B cell (primary cell): ENCODE results near the gene SNAPIN. TPM values are rescaled to one million over a fixed set of nuclear protein-coding genes. Genes with fewer than 3 reads are reported as not detected.
A peak's percentile ranks its signal among the peaks of the same experiment; 100 is the strongest.

ENCODE experiments used
- ATAC-seq: fragments of 200-7000 bp; cut with Tn5 transposase; one replicate; pipeline ENCODE4 v1.10.0; 2021; ENCODE audit warnings: low read depth, mild to moderate bottlenecking, moderate number of reproducible peaks, moderate library complexity
- CTCF ChIA-PET: fragments of 350-600 bp; sonication (Branson Sonifier 250); formaldehyde crosslinking; loops from one replicate; lab custom pipeline; 2021; ENCODE audit warnings: antibody characterized with exemption, inconsistent platforms; lab: Charles Lee
- POLR2A ChIA-PET: fragments of 350-600 bp; sonication (Branson Sonifier 250); formaldehyde crosslinking; loops from one replicate; lab custom pipeline; 2021; ENCODE audit warnings: antibody characterized with exemption; lab: Charles Lee
- DNase-seq: peaks from one replicate; pipeline ENCODE4 v3.0.0; 2013
- H2AFZ ChIP-seq: 2 replicates; pipeline ENCODE4 v1.6.1; 2012; ENCODE audit warnings: mild to moderate bottlenecking, low read depth, low read length; ENCODE audit not compliant: insufficient read depth, poor library complexity, severe bottlenecking
- H3K27ac ChIP-seq, 2 donors: 1 replicate in 1 of 2; 2 replicates in 1 of 2; pipeline ENCODE4 v1.5.1; 2012 to 2013; ENCODE audit warnings: low read length in 2 of 2, mild to moderate bottlenecking in 2 of 2, moderate library complexity in 1 of 2
- H3K27me3 ChIP-seq, 4 experiments: fragments of 200-600 bp in 1 of 4; sonication (generic) in 1 of 4; replicated peaks in 1 of 4; 1 replicate in 2 of 4; 2 replicates in 2 of 4; pipeline versions ENCODE4 v1.6.1 to v1.7.0; 2013 to 2016; ENCODE audit warnings: low read length in 3 of 4, mild to moderate bottlenecking in 2 of 4, mixed read lengths in 1 of 4, moderate library complexity in 1 of 4; ENCODE audit not compliant: insufficient read depth in 4 of 4, control insufficient read depth in 3 of 4; ENCODE audit errors: control extremely low read depth in 1 of 4
- H3K36me3 ChIP-seq, 2 experiments: replicated peaks in 1 of 2; 1 replicate in 1 of 2; 2 replicates in 1 of 2; pipeline versions ENCODE4 v1.6.1 to v1.7.1; 2013; ENCODE audit warnings: low read length in 1 of 2; ENCODE audit not compliant: insufficient read depth in 2 of 2, control insufficient read depth in 1 of 2; ENCODE audit errors: control extremely low read depth in 1 of 2, extremely low read depth in 1 of 2
- H3K4me1 ChIP-seq, 2 donors: fragments of 200-600 bp in 1 of 2; sonication (generic) in 1 of 2; 1 replicate in 1 of 2; 2 replicates in 1 of 2; pipeline versions ENCODE4 v1.5.1 to v1.6.1; 2013 to 2017; ENCODE audit warnings: low read length in 2 of 2; ENCODE audit not compliant: control insufficient read depth in 2 of 2, insufficient read depth in 2 of 2
- H3K4me2 ChIP-seq: replicated peaks from 2 replicates; pipeline ENCODE3; 2012; ENCODE audit warnings: mild to moderate bottlenecking, low read depth, low read length; ENCODE audit not compliant: poor library complexity, severe bottlenecking
- H3K4me3 ChIP-seq, 5 experiments: fragments of 200-600 bp in 1 of 5; sonication (generic) in 1 of 5; 1 replicate in 3 of 5; 2 replicates in 2 of 5; pipeline versions ENCODE4 v1.5.1 to v1.7.0; 2011 to 2016; ENCODE audit warnings: low read length in 4 of 5, mild to moderate bottlenecking in 4 of 5, low read depth in 2 of 5, control low read depth in 1 of 5, moderate library complexity in 1 of 5; ENCODE audit not compliant: insufficient read depth in 1 of 5; ENCODE audit errors: control extremely low read depth in 1 of 5, extremely low read depth in 1 of 5
- H3K79me2 ChIP-seq: fragments of 200-600 bp; sonication (generic); one replicate; pipeline ENCODE4 v1.6.0; 2016; ENCODE audit warnings: low read length; ENCODE audit not compliant: control insufficient read depth, insufficient read depth
- H3K9ac ChIP-seq: fragments of 200-600 bp; sonication (generic); 2 replicates; pipeline ENCODE4 v1.6.1; 2017; ENCODE audit warnings: mild to moderate bottlenecking, low read length, moderate library complexity
- H3K9me3 ChIP-seq, 3 donors: one replicate each; pipeline versions ENCODE4 v1.6.1 to v1.7.1; 2013; ENCODE audit warnings: low read length in 2 of 3; ENCODE audit not compliant: control insufficient read depth in 2 of 3, insufficient read depth in 1 of 3; ENCODE audit errors: control extremely low read depth in 1 of 3
- H4K20me1 ChIP-seq: 2 replicates; pipeline ENCODE4 v1.6.0; 2012; ENCODE audit warnings: mild to moderate bottlenecking, low read length; ENCODE audit not compliant: insufficient read depth, control insufficient read depth, poor library complexity, severe bottlenecking
- H3K27ac Mint-ChIP-seq: one replicate; pipeline ENCODE4 v1.8.0; 2021; ENCODE audit warnings: mixed read lengths
- H3K27me3 Mint-ChIP-seq: one replicate; pipeline ENCODE4 v1.8.0; 2021; ENCODE audit warnings: mixed read lengths
- H3K4me1 Mint-ChIP-seq: one replicate; pipeline ENCODE4 v1.8.0; 2021; ENCODE audit warnings: mixed read lengths
- H3K4me3 Mint-ChIP-seq: one replicate; pipeline ENCODE4 v1.8.0; 2021; ENCODE audit warnings: mixed read lengths
- H3K9me3 Mint-ChIP-seq: one replicate; pipeline ENCODE4 v1.8.0; 2022; ENCODE audit warnings: mixed read lengths; ENCODE audit not compliant: insufficient read depth
- CTCF ChIP-seq: fragments of 200-600 bp; IDR thresholded peaks from one replicate; pipeline ENCODE4 v1.8.0; 2022; ENCODE audit warnings: antibody characterized with exemption, mild to moderate bottlenecking
- EZH2 ChIP-seq: IDR thresholded peaks from 2 replicates; pipeline ENCODE4 v1.6.1; 2012; ENCODE audit warnings: borderline replicate concordance, low read depth, mild to moderate bottlenecking, moderate library complexity, low read length; ENCODE audit not compliant: insufficient read depth, poor library complexity, severe bottlenecking
- WGBS: methylation state at CpG from one replicate; pipeline ENCODE4 v1.1.5; 2013; ENCODE audit warnings: missing lambda C conversion rate; ENCODE audit not compliant: insufficient coverage; 5-methylcytosine and 5-hydroxymethylcytosine counted together
- intact Hi-C: fragments of 100-400 bp; cut with micrococcal nuclease; formaldehyde crosslinking; loops from one replicate; pipeline ENCODE4 v1.10.0; 2022
- polyA plus RNA-seq: library from polyadenylated mRNA; depleted of rRNA; stranded (reverse); fragments of >200 nt; gene quantifications from 2 replicates; pipeline ENCODE4 v1.2.3, GENCODE V29; 2012
- total RNA-seq, 2 donors: library from RNA; stranded (reverse); fragments of 120-200 nt in 1 of 2; gene quantifications; 1 replicate in 1 of 2; 2 replicates in 1 of 2; pipeline versions ENCODE4 v1.2.3 to v1.2.4, GENCODE V29; 2013 to 2022

Gene SNAPIN
- total and polyA plus RNA-seq, 2 donors (not counting 1 experiment from before 2014, with no cell fraction given): 22.7 to 37.6 TPM

DNA sequence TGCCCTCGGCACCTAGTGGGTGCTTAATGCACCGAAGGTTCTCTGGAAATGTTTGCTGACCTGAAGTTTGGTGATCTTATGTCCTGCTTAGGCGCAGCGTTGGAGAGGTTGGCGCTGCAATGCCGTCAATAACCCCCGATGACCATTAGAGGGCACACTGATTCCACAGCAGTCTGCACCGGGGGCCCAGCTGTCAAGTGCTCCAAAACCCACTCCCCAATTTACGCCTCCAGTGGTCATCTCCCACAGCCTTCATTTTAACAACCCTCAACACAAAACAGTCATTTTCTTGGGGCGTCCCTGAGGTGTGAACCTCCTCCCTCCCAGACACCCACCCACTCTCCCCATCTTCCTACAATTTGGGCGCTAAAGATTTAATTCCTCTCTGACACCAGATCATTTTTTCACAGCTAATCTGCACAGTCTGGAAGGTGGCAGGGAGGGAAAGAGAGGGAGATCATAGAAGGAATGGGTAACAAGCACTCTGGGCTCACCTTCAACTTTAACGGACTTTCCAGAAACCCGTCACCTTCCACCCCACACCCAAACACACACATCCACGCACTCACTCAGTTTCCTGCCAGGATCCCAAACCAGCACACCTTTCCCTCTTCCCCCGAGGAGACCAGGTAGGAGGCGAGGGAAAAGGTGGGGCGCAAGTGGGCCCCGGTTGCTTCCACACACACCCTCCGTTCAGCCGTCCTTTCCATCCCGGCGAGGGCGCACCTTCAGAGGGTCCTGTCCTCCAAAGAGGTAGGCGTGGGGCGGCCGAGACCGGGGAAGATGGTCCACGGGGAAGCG is 19.4 kb downstream of the SNAPIN start:
- TF ChIP-seq CTCF (peak; percentile 88), EZH2 (no peak)
- ATAC-seq (peak; percentile 77), DNase-seq (peak; percentile 73)
- ChIA-PET CTCF (interaction anchor here (0.6 to 6.4 kb wide), 16 partner anchors 65 to 313 kb away, joined by 3 to 50 read pairs (median 3); partner anchors contain the start of genes RAB13, RPS27 and SLC27A3), POLR2A (interaction anchor here (0.5 to 1.7 kb wide), 3 partner anchors 93 to 309 kb away, joined by 4 read pairs; no protein-coding TSS in a partner anchor)
- H3K9ac ChIP-seq: peak overlapping the region; percentile 63
- Mint-ChIP-seq H3K9me3 (no peaks in the 10 kb centered on the region), H3K4me3 (peak overlapping the region; percentile 94), H3K4me1 (peaks cover 26% of the 10 kb centered on the region), H3K27ac (peak overlapping the region; percentile 5), H3K27me3 (peaks cover 49% of the 10 kb centered on the region)
- H3K4me3 ChIP-seq: peak overlapping the region in 4 of 5 experiments; percentile 28 to 57 (median 50)
- WGBS: 4% methylated on average over 19 of the region's 29 CpGs
- intact Hi-C loops: loop anchor here (1.0 to 10.0 kb wide), 4 partner anchors 71 to 308 kb away; partner anchors contain the start of genes RAB13 and S100A6
- no peaks in the 10 kb centered on the region for H4K20me1 ChIP-seq
- peak overlapping the region; percentile 86 for H2AFZ ChIP-seq
- peaks cover 0 to 8% (median 0%) of the 10 kb centered on the region in 3 donors for H3K9me3 ChIP-seq
- no peaks in the 10 kb centered on the region for H3K79me2 ChIP-seq
- H3K27ac ChIP-seq: no peak overlapping the region
- H3K27me3 ChIP-seq: peaks cover 0 to 37% (median 24%) of the 10 kb centered on the region in 4 experiments
- H3K36me3 ChIP-seq: no peaks in the 10 kb centered on the region
- peaks cover 26 to 30% of the 10 kb centered on the region in 2 donors for H3K4me1 ChIP-seq
- H3K4me2 ChIP-seq: peak overlapping the region; percentile 88
